AG09309 (cell line): Measurements from ENCODE around the gene KRT24.

Source experiments
- DNase-seq: peaks from one replicate; pipeline ENCODE4 v3.0.0-alpha.2; 2010; ENCODE audit warnings: low read depth
- H3K4me3 ChIP-seq: 2 replicates; pipeline ENCODE4 v1.5.1; 2011; ENCODE audit warnings: mild to moderate bottlenecking, low read depth, low read length, moderate library complexity; ENCODE audit not compliant: control insufficient read depth
- CTCF ChIP-seq: IDR thresholded peaks from 2 replicates; pipeline ENCODE4 v1.5.1; 2011; ENCODE audit warnings: mild to moderate bottlenecking, low read depth, low read length, inconsistent platforms; ENCODE audit not compliant: insufficient read depth, control insufficient read depth; ENCODE audit errors: missing control alignments

KRT24 gene

GRCh38 chr17:40680998-40681397 is 22.6 kb downstream of the KRT24 start:
- DNase-seq: no peak
- H3K4me3 ChIP-seq: no peak overlapping the region
- no peak for TF ChIP-seq CTCF

GRCh38 chr17:40679523-40679907 is 24.0 kb downstream of the KRT24 start:
- no peak for TF ChIP-seq CTCF
- H3K4me3 ChIP-seq: no peak overlapping the region
- no peak for DNase-seq

- DNase-seq: no peak
- no peak for TF ChIP-seq CTCF
- H3K4me3 ChIP-seq: no peak overlapping the region
Observed at GRCh38 chr17:40678902-40679522, 24.5 kb downstream of the KRT24 start.

- TF ChIP-seq CTCF: no peak
- H3K4me3 ChIP-seq: no peak overlapping the region
- no peak for DNase-seq
Observed at GRCh38 chr17:40675905-40676304, 27.6 kb downstream of the KRT24 start.

GRCh38 chr17:40672654-40673053 is 30.9 kb downstream of the KRT24 start:
- no peak overlapping the region for H3K4me3 ChIP-seq
- DNase-seq: no peak
- TF ChIP-seq CTCF: no peak

- no peak for DNase-seq
- TF ChIP-seq CTCF: no peak
- H3K4me3 ChIP-seq: no peak overlapping the region
Observed at GRCh38 chr17:40671282-40671681, 32.3 kb downstream of the KRT24 start.

- H3K4me3 ChIP-seq: no peak overlapping the region
- no peak for DNase-seq
- TF ChIP-seq CTCF: no peak
Observed at GRCh38 chr17:40666331-40666730, 37.2 kb downstream of the KRT24 start.
